ENCODE data around the gene ZFP92.
"Not testable (repeated sequence)": the region's sequence is repeated elsewhere in the genome, so short reads cannot be mapped to it uniquely, and the experiment has no call there.

ZFP92 gene, protein sequence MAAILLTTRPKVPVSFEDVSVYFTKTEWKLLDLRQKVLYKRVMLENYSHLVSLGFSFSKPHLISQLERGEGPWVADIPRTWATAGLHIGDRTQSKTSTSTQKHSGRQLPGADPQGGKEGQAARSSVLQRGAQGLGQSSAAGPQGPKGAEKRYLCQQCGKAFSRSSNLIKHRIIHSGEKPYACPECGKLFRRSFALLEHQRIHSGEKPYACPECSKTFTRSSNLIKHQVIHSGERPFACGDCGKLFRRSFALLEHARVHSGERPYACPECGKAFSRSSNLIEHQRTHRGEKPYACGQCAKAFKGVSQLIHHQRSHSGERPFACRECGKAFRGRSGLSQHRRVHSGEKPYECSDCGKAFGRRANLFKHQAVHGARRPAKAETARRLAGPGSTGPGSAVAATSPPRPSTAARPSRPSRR

DNA sequence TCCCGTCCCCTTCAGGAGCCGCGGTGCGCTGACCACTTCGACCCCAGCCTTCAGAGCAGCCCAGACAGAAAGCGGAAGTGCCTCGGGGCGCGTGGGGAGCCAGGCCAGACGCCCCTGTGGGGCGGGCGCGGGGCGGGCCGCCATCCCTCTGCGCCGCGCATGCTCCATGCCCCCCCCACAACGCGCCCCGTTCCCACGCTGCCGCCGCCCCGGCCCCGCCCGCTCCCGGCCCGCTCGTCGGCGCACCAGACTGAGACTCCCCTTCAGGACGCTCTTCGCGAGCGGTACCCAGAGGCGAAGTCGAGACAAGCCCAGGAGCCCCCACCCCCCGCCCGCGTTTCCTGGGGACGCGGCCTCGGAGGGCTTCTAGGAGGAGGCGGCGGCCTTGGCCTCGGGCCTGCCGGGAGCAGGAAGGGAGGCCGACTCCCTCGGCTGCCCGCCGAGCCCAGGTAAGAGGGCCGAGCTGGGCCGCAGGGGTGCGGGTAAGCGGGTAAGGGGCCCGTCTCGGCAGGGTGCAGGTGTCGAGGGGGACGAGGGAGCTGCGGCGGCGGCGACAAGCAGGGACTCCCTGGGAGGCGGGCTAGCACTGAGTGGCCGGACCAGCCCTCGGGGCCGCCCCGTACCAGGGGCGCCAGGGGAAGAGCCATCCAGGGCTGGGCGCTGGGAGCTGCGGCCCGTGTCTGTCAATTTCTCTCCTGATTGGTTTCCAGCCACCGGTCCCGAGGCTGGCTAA lies at the start of gene ZFP92:
Gene ZFP92 (plus strand): TSS at position 218 of the 733 bp plus-strand sequence. CDS start 6,851 bp downstream, outside the sequence.
- no peak for DNase-seq

DNA sequence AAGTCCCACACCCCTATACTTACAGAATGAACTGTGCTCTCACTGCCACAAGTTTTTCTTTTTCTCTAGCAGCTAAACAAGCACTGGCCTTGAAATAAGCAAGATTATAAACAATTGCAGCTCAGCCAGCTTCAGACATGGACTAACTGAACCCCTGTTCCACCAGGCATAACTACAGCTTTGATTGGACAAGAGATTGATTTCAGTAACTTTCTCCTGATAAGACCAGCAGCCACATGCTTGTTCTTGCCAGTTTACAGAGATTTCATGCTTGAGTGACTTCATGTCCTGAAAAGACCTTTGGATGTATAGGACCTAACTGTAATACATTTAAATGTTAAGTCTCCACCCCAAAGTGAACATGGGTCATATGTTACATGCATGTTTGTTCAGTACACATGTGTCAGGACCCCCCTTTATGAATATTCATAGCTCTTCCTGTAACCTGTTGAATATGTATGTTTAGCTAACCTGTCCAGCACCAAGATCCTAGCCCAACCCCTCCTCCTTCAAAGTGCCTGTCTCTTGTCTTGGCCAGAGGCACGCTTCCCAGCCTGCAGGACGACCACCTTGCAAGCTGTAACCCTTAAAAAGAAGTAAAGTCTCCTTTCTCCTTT lies 49.4 kb upstream of the ZFP92 start:
- peak; percentile 80 for DNase-seq

DNA sequence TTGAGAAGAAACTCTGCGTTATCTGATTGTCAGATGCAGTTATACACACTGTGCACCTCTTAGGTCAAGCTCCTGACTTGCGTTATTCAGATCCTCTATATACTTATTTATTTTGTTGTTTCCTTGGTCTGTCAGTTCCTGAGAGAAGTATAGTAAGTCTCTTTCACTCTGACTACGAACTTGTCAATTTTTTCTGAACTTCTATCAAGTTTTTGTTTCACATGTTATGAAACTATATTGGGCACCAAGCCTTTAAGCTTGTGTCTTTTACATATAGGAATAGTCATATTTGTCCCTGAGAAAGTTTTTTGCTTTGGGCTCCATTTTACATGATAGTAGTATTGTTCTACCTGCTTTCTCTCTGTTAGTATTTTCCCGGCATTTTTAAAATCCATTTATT lies 45.6 kb upstream of the ZFP92 start:
- no peak for DNase-seq

DNA sequence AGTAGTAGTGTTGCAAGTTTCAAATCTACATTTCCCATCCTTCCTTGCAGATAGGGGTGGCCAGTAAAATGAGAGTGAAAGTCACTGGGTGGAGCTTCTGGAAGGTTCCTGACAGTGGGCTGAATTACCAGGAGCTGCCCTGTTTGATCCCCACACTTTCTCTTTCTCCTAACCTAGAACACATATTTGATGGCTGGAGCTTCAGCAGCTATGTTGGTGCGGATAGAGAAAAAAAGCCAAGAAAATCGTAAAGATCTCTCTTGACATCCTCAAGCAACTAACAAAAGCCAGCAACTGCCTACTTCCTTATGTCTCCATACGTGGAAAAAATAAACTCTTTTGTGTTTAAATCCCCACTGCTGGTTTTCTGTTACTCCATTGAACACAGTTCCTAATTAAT lies 45.2 kb upstream of the ZFP92 start:
- no peak for DNase-seq

DNA sequence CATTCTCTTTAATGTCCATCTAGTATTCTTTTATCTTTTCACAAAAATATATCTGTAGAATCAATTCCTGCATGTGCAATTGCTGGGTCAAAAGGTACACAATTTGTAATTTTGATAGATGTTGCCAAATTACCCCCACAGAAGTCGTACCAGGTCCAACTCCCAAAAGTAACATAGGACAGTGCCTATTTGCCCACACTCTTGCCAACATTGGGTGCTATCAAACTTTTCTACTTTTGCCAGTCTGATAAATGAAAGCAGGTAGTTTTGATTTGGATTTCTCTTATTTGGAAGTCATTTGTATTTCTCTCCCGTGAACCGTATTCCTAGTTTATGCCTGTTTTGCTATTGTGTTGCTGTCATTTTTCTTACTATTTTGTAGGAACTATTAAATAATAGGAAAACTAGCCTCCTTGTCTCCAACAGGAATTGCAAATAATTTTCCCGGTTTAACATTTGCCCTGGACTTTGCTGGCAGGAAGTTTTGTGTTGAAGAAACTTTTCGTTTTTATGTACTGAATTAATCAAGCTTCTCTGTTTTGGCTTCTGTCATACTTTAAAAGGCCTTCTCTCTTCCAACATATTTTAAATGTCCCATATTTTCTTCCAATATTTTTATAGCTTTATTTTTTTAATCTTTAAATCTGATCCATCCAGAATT lies 44.3 kb upstream of the ZFP92 start:
- no peak for DNase-seq

DNA sequence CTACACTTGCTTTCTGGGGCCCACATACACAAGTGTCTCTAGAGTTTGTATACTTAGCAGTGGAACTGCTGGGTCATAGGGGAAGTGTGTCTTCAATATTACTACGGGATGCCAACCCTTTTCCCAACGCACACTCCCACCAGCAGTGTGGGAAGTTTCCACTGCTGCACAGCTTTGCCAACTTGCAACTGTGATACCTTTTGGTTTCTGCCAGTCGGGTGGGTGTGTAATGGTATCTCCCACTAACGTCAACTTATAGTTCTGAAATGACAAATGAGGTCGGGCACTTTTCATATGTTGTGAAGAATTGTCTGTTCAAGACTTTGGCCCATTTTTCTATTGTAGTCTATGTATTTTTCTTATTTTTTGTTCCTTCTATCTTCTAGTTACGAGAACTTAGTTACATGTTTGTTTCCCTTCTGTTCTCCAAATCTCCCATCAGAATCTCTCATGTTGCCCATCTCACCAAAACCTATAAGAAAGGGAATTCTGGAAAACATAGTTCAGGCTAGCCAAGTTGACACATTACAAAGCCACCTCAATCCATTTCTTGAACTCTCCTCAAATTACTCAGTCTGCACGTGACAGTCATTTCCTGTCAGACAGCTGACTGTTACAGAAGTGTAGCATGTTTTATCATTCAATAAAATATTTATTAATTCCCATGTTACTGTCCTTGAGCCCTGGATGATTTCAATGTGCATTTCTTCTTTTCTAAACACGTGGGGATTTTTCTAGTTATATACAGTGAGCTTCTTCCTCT lies 40.8 kb upstream of the ZFP92 start:
- no peak for DNase-seq

DNA sequence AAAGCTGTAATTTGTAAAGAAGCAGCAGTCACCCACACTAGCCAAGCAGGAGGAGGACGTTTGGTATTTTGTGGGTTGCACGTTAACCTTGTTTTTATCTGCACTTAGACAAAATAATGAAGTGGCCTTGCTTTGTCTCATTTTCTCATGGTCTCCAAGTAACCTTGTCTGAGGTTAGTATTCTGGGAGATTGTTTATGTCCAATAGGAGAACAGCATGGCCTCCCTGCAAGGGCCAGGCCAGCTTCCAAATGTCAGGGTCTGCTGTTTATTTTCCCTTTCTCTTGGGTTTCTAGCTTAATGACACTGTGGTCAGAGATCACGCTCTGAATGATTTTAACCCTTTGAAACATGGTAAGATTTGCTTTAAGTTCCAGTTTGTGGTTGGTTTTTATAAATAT lies 40.0 kb upstream of the ZFP92 start:
- DNase-seq = no peak

DNA sequence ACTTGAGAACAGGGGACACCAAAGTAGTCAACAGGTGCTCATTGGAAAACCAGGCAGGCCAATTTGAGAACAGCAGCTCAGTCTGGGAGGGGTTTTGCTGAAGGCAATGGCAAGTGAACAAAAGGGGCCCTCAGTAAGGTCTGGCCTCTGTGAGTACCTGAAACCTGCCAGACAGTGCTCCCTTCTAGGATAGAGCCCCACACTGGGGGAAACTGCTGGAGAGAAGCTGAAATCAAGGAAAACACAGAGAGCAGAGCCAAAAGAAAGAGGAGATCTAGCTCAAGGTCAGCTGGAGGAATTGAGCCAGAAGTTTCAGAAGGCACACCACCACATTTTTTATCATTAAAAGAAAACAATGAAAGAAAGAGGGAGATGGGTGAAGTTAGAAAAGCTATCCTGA lies 38.3 kb upstream of the ZFP92 start:
- no peak for DNase-seq

DNA sequence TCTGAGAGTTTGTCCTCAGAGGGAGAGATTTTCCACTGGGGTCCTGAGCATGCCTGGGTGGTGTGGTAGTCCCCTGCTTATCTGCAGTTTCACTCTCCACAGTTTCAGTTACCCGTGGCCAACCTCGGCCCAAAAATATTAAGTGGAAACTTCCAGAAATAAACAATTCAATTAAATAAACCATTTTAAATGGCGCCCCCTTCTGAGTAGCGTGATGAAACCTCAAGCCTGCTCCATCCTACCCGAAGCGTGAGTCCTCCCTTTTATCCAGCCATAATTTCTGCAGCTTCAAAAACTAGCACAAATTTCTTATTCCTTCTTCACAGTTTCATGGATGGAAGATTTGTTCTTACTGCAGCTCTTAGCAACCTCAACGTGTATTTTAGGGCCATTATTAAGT lies 36.8 kb upstream of the ZFP92 start:
- DNase-seq = no peak

DNA sequence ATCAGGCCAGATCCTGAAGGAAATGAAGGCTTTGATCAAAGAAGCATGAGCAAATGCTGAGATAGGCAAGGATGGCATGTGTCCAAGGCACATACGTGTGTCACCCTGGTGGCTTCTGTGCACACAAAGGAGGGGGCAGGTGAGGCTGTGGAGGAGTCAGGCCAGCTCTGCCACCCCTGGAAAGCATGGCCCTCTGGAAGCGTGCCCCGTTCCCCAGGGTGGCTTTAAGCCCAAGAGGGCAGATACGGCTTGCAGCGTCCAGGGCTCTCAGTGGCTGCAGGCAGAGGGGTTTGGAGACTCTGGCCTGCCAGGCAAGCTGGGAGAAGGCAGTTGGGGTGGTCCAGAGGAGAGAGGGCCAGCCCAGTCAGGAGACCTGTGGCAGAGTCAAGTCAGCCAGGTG lies 35.7 kb upstream of the ZFP92 start:
- no peak for DNase-seq

DNA sequence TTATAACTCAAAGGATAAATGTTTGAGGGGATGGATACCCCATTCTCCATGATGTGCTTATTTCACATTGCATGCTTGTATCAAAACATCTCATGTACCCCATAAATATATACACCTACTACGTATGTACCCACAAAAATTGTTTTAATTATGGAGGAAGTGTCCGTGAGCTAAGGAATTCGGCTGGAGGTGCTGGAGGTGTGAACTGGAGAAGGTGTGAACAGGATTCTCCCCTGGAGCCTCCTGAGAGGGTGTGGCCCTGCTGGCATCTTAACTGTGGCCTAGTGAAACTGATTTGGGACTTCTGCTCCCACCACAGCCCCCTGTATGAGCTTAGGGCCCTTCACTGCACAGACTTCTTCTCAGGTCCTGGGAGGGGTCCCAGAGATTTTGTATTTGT lies 33.5 kb upstream of the ZFP92 start:
- DNase-seq = no peak

DNA sequence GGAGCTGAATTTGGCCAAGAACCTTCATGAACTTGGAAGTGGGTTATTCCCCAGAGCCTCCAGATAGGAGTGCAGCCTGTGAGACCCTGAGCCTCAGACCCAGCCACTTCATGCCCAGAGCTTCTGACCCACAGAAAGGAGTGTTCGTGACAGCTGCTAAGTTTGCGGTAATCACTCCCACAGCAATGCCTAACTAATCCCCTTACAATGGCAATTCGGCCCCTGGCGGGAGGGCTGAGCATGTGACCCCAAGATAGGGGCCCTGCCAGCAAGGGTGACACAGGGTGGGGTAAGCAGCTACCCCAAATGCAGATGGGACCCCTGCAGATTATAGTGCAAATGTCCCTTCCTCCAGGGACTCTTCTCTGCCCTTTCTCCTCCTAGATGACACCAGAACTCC lies 32.7 kb upstream of the ZFP92 start:
- DNase-seq = no peak

DNA sequence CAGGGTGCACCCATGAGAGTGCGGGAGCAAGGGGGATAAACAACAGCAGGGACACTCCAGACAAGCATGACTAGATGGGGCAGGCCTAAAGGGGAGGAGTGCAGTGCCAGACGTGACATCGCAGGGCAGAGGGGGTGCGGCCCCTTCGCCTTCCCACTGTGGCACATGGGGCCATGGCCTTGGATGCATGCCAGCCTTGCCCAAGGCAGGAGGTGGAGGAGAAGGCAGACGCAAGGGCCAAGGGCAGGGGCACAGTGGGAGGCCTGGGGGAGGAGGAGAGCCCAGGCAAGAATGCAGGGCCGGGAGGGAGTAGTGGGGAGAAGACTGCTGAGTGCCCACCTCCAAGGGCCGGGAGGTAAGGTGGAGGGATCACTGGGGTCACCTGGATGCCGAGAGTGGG lies 31.8 kb upstream of the ZFP92 start:
- DNase-seq = no peak

DNA sequence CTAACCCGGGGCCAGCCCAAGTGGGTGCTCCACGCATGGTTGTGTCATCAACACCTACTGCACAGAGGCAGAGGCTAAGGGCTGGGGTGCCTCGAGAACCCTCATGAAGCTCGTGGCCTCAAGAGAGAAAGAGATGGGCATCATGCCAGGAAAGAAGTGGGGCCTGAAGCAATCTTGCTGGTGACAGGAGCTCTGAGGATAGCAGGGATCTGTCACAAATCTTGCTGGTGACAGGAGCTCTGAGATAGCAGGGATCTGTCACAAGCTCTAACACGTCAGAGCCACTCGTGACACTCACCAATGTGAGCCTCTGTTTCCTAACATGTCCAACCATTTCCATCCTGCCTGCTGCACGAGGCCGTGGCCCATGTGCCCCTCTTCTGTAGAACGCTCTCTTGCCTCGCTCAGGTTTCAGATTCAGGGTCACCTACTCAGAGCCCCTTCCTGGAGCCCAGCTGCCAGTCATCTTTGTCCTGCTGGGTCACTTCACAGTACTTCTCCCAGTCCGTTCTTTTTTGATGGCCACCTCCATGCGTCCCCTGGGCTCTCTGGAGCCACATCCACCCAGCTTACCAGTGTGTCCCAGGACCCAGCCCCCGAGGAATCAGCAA lies 31.2 kb upstream of the ZFP92 start:
- no peak for DNase-seq

DNA sequence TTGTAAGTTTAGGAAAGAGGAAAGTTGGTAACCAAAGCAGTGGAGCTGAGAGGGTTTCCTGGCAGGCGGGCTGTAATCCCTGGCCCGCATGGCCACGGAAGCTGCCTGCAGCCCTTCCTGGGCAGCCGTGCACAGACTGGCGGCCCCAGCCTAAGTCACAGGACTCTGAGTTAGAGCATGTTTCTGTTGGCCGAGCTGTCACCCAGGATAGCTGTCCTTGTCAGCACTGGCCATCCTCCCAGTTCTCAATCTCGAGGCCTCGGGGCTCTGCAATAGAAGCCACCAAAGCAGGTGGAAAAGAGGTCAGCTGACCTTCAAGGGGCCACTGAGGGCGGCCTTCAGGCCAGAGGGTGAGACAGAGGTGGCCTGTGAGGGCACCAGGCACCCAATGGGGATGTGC lies 30.6 kb upstream of the ZFP92 start:
- no peak for DNase-seq

DNA sequence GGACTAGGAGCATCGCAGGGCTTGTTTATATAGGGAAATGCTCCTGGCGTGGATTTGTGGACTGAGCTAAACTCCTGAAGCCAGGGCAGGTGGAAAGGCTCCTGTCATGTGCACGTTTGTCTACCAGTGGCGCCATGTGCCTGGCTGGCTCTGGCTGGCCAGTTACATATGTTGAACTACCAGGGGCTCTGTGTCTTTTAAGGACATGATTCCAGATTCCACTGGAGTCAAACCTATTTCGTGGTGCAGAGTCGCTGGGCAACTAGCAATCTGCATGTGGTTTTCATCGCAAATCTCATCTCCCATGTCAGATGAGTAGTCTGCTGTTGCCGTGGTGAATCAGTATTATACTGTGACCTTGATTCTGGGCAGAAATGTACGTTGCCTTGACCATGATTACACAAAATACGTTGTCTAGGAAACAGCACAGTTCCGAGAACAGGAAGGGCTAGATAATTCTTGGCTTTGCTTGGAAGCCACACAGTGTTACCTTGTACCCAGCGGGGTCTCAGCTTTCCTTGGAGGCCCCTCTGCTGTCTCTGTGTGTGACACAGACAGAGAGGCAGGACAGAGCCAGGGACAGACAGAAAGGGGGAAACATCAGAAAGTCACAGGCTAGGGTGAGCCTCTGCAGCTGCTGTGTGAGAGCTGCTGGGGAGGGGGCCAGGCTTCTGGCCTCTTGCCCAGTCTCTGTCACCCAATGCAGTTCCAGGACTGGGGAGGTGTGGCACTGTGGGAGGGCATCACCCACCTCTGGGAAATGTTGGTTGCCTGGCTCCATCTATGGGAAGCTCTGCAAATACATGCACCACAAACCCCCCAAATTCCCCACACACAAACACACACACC lies 29.4 kb upstream of the ZFP92 start:
- DNase-seq = peak; percentile 74

DNA sequence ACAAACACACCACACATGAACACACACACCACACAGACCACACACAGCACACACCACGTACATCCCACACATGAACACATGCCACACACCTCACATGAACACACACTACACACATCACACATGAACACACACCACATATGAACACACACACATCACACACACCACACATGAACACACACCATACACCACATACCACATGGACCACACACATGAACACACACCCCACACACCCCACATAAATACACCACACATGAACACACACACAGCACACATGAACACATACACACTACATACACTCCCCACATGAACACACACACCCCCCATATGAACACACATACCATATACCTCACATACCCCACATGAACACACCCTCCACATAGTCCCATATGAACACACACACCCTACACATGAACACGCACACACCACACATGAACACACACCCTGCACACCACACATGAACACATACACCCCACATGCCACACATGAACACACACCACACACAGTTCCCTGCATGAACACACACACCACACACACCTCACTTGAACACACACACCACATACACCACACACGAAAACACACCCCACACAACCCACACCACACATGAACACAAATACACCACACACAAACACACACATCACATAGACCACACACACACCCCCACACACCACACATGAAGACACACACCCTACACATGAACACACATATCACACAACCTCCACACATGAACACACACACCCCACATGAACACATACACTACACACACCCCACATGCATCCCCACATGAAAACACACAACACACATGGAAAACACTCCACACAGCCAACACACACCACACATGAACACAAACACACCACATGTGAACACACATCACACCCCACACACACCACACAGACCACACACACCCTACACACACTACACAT lies 28.4 kb upstream of the ZFP92 start:
- DNase-seq = no peak

DNA sequence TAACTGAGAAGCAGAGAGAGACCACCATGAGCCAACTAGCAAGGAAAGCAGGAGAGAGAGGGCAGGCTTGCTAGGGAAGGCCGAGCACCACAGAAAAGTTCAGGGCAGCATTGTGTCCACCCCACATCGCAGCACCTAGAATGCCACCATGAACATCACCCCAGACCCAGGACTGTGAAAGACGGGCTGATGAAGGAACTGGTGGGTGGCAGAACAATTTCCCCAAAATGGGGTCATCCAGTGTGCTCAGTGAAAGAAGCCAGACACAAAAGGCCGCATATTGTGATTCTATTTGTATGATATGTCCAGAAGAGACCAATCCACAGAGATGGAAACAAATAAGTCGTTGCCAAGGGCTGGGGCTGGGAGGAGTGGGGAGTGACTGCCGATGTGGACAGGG lies 26.9 kb upstream of the ZFP92 start:
- DNase-seq = no peak

DNA sequence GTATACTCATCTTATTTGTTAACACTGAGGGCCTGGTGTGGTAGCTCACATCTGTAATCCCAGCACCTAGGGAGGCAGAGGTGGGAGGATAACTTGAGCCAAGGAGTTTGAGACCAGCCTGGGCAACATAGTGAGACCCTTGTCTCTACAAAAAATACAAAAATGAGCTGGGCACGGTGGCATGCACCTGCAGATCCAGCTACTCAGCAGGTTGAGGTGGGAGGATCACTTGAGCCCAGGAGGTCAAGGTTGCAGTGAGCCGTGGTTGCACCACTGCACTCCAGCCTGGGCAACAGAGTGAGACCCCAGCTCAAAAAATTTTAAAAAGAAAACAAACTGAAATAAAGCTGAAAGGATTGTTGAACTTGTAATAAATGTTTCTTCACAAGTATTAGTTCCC lies 26.3 kb upstream of the ZFP92 start:
- DNase-seq = not testable (repeated sequence)

DNA sequence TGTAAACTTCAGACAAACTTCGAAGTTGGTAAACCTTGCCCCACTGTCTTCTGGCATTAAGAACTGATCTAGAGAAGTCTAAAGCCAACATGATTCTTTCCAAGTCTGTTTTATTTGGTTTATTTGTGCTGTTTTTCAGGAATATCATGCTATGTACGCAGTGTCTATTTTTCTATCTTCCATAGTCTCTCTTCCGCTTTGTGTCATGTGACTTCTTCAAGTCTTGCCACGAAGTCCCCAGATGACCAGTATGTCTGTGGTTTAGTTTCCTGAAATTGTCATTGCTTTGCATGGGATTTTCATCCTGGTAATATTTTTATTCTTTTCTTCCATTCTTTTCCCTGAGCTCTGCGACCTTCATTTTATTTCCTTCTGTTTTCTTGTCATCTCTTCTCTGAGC lies 25.2 kb upstream of the ZFP92 start:
- no peak for DNase-seq
